Right ventricle myocardium superior (tissue), 1 donor: ENCODE results near the gene UBTF. TPM values are rescaled to one million over a fixed set of nuclear protein-coding genes. Genes with fewer than 3 reads are reported as not detected.

ENCODE experiments used
- ATAC-seq: fragments of 200-7000 bp; cut with Tn5 transposase; one replicate; pipeline ENCODE4 v1.9.1; 2020; ENCODE audit warnings: mild to moderate bottlenecking; ENCODE audit not compliant: poor library complexity
- DNase-seq: peaks from one replicate; pipeline ENCODE4 v3.0.0-alpha.2; 2020
- intact Hi-C: fragments of 100-400 bp; cut with DNase I; formaldehyde crosslinking; loops from one replicate; pipeline ENCODE4 v1.11.2; 2022
- total RNA-seq: library from RNA; stranded (reverse); fragmentation: NEBNext Ultra II Directional; extraction: Animal tissue kit (Norgen Biotek cat#: 25700); gene quantifications from one replicate; pipeline ENCODE4 v1.2.1, GENCODE V29; 2021
- donor health status: DM: no; HTN: yes; CAD: no; lungs with severe emphysema.

UBTF gene
- total RNA-seq, 1 donor from 2014 or later, result 52.7 TPM

GRCh38 chr17:44202756-44203155 lies 16.7 kb downstream of the UBTF start:
- no peak for DNase-seq
- no peak for ATAC-seq
- intact Hi-C loops, result no loop called here

DNA sequence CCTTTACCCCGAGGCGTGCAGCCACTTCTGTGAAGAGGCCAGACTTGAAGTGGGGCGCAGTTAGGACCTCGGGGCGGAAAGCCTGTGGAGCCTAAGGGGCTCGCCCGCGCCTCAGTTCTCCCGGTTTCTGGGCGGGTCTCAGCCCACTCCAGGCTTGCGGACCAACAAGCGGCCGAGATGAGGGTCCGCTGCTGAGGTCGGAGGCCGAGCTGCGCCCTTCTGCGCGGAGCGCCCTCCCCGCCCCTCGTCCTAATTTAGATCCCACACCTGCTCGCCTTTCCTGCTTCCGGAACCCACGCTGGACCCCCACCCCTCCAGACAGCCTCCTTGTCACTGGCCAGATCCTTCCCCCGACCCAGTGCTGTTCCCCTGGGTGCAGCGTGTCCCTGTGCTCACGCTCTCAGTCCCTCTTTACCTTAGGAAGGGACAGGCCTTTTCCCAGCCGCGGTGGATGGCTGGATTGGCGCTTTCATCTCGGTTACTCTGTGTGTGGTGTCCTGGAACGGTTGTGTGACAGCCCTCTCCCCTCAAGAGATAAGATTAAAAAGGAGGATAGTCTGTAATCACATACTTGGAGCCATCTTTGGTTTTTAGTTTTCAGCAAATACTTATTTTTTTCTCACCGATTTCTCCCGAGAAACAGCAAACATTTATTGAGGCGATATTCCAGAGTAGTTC lies 18.9 kb downstream of the UBTF start:
- intact Hi-C loops, result no loop called here
- peak; percentile 1 for ATAC-seq
- DNase-seq, result no peak

GRCh38 chr17:44199553-44200477 lies 19.7 kb downstream of the UBTF start, which contains the start of gene ATXN7L3:
Gene ATXN7L3, minus strand, starts transcription at chr17:44199884. Its CDS starts 1,814 bp downstream, at chr17:44198070.
- intact Hi-C loops, result no loop called here
- ATAC-seq, result peak; percentile 95
- peak; percentile 99 for DNase-seq

DNA sequence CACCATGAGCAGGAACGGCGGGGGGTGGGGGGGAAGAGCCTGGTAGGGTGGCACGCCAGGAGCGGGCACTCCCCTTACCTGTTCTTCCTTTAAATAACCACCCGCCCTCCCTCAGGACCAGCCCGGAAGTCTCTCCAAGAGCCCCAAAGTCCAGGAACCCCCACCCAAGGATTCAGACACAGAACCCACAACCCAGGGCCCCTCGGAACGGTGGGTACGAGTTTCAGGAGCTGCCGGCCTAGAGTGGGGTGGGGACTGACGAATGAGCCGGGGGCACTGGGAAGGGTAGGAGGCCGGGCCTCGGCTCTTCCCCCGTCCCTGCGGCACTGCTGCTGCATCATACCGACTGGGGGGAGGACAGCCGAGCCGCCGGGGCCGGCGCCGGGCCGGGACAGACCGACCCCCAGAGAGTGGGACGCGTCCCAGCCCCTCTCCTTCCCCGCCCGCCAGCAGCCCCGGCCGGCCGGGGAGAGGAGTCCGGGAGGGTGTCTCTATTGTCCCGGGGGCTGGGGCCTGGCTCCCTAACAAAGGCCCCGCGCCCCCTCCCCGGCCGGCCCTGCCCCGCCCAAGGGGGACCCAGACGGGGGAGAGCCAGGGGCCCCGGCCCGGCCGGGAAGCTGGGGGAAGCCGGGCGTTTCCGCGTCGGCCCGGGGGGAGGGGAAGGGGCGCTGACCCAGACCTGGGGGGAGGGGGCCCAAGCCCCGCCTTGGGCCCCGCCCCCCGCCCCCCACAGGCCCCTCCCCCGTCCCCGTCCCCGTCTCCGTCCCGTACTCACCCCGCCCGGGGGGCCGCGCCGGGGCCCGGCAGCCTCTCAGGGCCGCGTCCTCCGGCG lies 20.5 kb downstream of the UBTF start:
- ATAC-seq, result peak; percentile 30
- peak; percentile 75 for DNase-seq
- intact Hi-C loops, result no loop called here

DNA sequence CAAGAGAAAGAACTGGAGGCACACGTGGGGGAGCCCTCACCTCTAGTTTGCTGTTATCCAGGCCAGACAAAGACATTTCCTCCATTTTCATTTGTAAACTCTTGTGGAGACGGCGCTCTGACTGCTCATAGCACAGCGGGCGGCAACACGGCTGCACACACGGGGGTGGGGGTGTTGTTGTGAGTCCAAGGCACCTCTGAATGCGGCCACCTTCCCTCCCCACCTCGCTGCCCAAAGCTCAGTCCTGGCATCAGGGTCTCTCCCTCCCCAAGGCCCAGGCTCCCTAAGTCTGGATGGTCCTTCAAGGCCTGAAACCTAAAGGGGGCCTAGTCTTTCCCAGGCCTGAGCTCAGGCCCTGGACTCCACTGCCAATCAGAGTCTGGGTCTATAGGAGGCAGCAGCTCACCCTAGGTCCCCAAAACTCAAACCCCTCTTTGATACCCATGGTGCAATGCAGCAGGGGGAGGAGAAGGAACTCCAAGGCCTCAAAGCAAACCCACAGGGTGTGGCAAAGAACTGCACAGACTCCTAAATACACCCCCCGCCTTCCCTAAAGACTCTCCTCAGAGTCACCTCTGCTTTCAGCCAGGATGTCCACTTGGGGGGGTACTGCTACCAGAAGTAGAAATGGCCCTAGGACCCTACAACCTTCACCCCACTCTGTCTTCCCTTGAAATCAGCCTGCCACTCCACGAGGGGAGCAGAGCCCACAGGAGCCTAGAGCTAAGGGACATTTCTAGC lies 21.3 kb downstream of the UBTF start:
- intact Hi-C loops, result no loop called here
- no peak for DNase-seq
- no peak for ATAC-seq

GRCh38 chr17:44197107-44197506 lies 22.4 kb downstream of the UBTF start:
- intact Hi-C loops, result no loop called here
- ATAC-seq, result no peak
- no peak for DNase-seq

GRCh38 chr17:44193326-44194084 lies 26.0 kb downstream of the UBTF start:
- no peak for ATAC-seq
- no peak for DNase-seq
- intact Hi-C loops, result no loop called here

DNA sequence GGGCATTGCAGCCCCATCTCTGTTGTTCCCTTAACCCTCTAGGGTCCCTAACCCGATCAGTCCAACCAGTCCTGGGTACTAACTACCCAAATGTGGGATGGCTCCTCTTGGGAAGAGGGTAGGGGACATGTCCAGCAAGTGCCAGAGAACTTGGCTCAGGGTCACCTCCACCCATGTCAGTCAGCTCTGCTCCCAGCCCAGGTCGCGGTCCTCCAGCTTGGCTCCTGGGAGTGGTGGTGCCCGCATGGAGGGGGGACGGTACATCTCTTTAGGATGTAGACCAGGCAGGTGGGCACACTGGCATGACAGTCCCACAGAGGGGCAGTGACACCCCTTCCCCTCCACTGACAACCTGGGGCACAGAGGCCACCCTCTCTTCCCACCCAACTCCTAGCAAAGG lies 26.7 kb downstream of the UBTF start:
- ATAC-seq (no peak), DNase-seq (no peak)
- intact Hi-C loops, result no loop called here

GRCh38 chr17:44191941-44192496 lies 27.5 kb downstream of the UBTF start:
- DNase-seq, result no peak
- ATAC-seq, result no peak
- intact Hi-C loops, result no loop called here

DNA sequence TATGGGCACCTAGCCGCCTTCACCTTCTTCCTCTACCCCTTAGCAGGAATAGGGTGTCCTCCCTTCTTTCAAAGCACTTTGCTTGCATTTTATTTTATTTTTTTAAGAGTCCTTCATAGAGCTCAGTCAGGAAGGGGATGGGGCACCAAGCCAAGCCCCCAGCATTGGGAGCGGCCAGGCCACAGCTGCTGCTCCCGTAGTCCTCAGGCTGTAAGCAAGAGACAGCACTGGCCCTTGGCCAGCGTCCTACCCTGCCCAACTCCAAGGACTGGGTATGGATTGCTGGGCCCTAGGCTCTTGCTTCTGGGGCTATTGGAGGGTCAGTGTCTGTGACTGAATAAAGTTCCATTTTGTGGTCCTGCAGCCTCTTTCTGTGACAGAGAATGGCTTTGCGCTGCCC lies 28.1 kb downstream of the UBTF start:
- DNase-seq (no peak), ATAC-seq (no peak)
- intact Hi-C loops, result no loop called here

- no peak for ATAC-seq
These were observed 29.0 kb downstream of the UBTF start for GRCh38 chr17:44190481-44190880.

DNA sequence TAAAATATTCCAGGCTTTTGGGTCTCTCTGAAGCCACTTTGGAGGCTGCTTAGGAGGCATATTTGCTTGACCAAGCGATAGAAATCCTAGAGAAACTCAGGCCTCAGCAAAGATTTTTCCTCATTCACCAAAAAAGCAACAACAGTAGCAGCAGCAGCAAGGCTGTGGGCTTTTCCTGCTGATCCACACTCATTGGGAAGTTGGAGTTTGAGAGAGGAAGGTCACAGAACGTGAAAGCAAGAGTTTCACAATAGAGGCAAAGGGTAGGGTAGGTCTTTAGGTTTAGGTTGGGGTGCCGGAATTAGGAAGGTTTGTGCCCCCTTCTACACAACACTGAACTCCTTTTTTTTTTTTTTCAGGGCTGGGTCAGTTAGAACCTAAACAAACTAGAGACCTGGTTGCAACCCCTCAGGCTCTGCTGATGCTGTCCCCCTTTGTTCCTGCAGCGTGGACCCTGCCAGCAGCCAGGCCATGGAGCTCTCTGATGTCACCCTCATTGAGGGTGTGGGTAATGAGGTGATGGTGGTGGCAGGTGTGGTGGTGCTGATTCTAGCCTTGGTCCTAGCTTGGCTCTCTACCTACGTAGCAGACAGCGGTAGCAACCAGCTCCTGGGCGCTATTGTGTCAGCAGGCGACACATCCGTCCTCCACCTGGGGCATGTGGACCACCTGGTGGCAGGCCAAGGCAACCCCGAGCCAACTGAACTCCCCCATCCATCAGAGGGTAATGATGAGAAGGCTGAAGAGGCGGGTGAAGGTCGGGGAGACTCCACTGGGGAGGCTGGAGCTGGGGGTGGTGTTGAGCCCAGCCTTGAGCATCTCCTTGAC lies 30.7 kb downstream of the UBTF start:
- intact Hi-C loops, result loop anchor here (10.0 kb wide), 1 partner anchor 64 kb away; the partner anchor contains the start of gene HDAC5
- ATAC-seq, result no peak
- DNase-seq, result no peak

More at GRCh38 chr17:44190481-44190880, 29.0 kb downstream of the UBTF start:
- intact Hi-C loops, result no loop called here
- DNase-seq, result no peak

GRCh38 chr17:44187131-44187899 lies 32.2 kb downstream of the UBTF start:
- ATAC-seq (peak; percentile 76), DNase-seq (no peak)
- intact Hi-C loops, result loop anchor here (10.0 kb wide), 1 partner anchor 63 kb away; the partner anchor contains the start of gene HDAC5

GRCh38 chr17:44186307-44187130 lies 33.0 kb downstream of the UBTF start, which contains the start of gene TMUB2:
Gene TMUB2, plus strand, starts transcription at chr17:44186972. Its CDS starts 737 bp downstream, at chr17:44187709.
- intact Hi-C loops, result loop anchor here (10.0 kb wide), 1 partner anchor 62 kb away; the partner anchor contains the start of gene HDAC5

More at GRCh38 chr17:44186307-44187130, 33.0 kb downstream of the UBTF start, which contains the start of gene TMUB2:
- peak; percentile 96 for ATAC-seq
- peak; percentile 99 for DNase-seq
